GM18499 (cell line): ENCODE measurements around the gene CREB1.
"Not testable (repeated sequence)": the region's sequence is repeated elsewhere in the genome, so short reads cannot be mapped to it uniquely, and the experiment has no call there.

ENCODE experiments used
- ATAC-seq: cut with Tn5 transposase; IDR thresholded peaks from one replicate; pipeline ENCODE4 v1.9.1; 2021; ENCODE audit warnings: moderate number of reproducible peaks; ENCODE audit not compliant: insufficient read depth, unreplicated experiment

The CREB1 gene

DNA sequence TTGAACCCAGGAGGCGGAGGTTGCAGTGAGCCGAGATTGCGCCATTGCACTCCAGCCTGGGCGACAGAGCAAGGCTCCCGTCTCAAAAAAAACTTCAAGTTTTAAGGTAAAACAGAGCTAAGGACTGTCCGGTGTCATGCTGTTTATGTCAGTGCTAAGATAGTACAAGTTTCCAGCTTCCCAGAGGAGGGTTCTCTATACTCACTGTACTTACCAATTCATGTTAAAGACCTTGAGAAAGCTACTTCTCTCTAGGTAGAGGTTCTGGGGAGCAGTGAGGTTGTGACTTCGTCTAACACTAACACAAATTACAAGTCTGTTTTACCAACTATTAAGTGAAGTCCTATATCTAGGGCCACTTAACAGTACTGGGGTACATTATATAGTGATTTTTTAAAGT, 76.6 kb downstream of the CREB1 start:
- ATAC-seq, result no peak

GRCh38 chr2:207606829-207607228, 77.1 kb downstream of the CREB1 start:
- no peak for ATAC-seq

DNA sequence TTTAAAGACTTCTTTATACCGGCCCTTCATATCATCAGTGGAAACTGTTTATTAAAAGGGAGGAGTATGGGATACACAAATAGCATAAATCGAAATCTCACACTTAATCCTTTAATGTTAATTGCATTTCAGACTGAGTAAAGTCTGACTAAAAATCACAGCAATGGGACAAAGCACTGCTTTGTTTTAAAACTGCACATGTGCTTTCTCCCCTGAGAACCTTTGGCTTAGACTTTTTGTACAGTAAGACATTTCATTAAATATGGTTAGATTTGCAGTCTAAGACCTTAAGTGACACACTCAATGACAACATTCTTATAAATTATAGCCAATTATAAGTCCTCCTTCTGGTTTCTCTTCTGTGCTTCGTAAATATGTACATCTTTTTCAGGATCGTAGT, 83.0 kb downstream of the CREB1 start:
- ATAC-seq, result no peak

DNA sequence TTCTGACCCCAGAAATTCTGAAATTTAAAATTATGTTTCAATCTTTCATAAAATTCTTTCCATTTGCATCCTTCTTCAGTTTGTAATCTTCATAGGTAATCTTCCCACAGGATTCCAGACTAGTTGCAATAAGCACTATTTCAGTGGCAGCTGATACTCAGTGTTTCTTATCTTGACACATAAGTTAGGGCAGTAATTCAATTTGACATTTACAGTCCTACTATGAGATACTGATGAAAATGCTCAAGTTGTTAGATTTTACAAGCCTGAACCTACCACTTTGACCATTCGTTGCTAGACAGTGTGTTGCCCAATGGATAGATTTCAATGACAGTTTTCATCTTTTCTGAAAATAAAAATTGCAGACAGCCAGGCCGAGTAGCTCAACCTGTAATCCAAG, 85.1 kb downstream of the CREB1 start:
- ATAC-seq, result no peak

DNA sequence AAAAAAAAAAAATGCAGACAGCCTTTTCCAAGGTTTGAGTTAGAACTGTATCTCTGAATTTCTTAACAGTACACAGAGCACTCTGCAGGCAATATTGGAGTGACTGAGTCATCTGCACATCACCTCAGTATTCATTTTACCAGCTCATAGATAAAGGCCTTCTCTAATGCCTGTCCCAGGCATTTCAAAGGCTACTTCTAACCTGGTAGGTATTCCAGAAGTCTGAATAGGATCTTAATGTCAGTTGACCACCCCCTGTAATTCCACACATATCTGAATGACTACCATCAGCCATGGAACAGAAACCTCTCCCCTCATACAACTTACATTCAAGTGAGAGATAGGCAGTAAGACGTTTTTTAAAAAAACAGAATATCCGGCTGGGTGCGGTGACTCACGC, 86.4 kb downstream of the CREB1 start:
- no peak for ATAC-seq

DNA sequence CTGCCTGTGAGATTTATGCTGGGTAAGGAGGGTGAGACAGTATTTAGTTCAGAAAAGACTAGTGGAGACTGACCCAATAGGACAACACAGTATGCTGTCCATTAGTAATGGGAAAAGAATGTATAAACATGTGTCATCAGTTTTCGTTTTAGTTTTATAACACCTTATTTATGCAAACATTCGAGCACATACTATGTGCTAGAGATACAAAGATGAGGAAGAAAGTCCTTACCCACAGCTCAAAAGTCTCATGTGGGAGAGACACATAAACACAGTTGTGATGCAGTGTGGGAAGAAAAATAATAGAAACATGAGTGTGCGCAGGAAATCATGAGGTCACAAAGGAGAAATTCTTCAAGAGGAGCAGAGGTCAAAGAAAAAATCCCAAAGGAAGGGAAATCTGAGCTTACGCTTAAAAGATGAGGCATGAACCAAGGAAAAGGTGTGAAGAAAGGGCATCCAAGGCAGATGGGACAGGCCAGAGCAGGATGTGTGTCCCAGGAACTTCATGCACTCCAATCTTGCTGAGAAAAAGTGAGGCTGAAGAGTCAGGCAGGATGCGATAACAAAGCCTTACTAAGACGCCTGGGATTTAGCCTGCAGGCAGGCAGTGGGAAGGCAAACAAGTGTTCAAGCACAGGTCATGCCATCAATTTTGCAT, 87.4 kb downstream of the CREB1 start:
- no peak for ATAC-seq

DNA sequence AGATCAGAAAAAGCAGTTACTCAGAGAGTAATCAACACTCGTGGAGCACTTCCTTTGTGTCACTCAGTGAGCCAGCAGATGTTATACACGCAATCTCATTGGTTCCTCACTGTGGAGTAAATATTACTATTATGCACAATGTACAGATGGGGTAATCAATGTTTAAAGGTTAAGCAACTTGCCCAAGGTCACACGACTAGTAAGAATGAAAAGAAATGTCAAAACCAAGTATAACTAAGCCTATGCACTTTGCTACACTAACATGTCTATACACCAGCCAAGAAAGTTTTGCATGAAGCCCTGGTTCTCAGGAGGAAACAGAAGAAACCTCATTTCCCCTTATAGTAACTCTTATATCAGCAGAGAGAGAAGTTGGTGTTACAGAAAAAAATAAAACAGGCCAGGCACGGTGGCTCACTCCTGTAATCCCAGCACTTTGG, 90.0 kb downstream of the CREB1 start:
- no peak for ATAC-seq

DNA sequence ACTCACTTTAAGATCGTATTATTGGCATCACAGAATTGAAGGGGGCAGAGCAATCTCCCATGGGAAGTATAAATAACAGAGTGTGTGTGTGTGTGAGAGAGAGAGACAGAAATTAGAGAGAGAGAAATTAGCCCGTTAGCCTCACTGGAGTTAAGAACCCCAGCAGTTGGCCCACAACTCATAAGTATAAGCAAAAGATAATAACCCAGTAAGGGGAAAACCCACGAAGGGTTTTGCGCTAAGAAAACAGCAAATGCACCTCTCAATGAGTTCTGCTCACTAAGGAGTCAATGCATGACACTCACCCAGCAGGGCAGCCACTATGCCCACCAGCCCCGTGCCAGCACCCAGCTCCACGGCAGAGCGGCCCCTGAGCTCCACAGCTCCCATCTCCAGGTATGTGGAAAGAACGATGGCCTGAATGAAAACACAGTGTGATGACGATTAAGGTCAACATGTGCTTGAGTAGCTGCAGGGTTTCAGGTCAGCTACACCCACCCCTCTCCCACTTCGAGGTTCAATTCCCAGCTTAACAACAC, 91.8 kb downstream of the CREB1 start:
- no peak for ATAC-seq

- peak; percentile 16 for ATAC-seq
Measured at GRCh38 chr2:207624185-207625013, 94.6 kb downstream of the CREB1 start.

DNA sequence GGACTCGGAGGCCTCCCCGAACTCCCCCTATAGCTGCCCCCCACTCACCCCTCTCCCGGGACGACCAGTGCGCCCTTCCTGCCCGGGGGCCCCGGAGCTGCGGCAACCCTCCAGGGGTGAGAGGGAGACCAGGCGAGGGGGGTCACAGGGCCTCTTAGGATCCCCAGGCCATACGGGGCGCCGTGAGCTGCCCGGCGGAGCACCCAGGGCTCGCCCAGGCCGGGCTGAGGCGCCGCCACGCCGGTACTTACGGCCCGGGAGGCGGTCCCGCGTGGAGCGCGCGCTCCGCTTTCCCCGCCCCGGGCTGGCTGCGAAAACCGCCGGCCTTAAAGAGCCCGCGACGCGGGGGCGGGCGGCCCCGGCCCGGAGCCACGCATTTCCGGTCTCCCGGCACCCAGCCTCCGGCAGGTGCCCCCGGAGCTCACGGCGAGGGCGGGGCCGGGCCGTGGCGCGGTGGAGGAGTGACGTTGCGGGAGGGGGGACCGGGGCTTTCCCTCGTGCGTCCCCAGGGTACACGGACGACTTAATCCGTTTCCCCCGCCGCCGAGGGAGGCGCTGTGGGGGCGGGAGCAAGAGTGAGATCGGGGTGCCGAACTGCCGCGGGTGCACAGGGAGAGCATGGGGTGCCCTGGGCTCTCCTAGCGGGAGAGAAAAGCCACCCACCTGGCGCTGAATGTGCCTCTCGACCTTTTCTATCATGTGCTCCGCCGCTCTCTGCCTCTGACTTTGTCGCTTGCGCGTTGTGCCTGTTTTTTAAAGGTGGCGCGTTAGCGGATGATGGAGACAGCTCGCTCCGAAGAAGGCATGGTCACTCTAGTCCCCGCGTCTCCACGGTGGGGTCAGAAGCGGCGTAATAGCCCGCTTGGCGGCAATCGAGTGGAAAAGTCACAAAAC, 95.5 kb downstream of the CREB1 start, which contains the start of gene METTL21A:
Gene METTL21A, minus strand, starts transcription at position 381 of the 894 bp plus-strand sequence. CDS start 1,019 bp downstream, outside the sequence.
- peak; percentile 28 for ATAC-seq

DNA sequence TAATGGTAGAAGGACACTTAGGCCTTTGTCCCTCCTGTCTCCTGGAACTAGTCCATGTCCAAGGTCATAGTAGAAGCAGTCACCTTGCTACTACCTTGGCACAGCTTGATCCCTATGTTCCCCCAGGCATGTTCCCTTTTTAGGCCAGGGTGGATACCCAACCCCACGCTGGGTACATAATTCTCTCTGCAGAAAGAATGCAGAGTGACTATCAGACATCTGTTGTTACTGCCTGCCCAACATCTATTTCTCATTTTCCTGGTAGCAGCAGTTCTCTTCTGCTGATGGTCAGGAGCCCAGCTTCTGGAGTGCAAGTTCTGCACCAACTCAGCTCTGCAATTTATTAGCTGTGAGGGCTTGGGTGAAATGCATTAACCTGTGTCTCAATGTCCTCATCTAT, 99.8 kb downstream of the CREB1 start:
- no peak for ATAC-seq

DNA sequence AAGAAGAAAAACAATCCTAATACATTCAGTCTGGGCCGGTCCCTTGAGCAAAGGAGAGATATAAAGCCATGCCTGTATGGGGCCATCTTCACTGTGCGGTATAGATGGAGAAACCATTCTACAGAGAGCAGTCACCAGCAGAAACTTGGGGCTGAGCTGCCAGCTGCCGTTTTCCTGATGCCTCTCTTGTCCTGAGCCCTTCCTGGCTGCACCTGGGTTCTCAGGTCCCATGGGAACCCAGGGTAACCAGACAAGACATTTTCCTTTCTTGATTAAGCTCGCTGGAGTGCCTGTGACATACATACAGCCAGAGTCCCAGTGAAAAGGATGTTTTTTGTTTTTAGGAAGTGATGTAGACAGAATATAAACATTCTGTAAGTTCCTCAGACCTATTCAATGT, 100.7 kb downstream of the CREB1 start:
- ATAC-seq, result no peak

- ATAC-seq, result no peak
Measured at GRCh38 chr2:207632575-207633493, 103.1 kb downstream of the CREB1 start.

- ATAC-seq, result no peak
Measured at GRCh38 chr2:207633686-207634085, 103.9 kb downstream of the CREB1 start.

DNA sequence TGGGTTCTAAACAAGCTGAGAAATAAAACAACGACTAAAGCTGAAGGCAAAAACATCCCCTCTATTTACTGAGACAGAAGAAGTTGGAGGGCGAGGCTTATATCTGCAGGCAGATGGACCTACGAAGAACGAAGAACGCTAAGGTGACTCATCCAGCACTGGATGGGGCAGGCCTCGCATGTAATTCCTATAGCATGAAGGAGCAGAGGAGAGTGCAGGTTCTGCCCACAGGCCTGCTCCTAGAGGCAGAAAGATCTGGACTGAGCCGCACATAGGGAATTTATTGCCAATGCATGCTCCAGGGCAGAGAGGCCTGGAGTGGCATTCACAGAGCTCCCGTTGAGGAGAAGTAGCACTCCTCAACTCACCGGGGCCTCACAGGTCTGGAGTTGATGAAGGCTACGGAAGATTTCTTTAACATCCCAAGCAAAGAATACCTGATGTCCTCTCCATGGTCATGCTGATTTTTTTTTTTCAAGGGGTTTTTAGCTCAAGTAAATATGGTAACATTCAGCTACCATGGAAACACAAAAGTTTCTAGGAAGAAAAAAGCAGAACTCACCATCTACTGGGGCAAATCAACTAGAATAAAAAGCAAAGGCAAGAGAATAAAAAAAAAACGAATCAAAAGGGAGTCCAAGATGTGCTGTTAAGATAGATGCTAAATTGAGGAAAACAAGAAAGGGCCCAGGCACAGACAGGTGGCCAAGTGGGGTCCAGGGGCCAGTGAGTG, 105.9 kb downstream of the CREB1 start:
- no peak for ATAC-seq

DNA sequence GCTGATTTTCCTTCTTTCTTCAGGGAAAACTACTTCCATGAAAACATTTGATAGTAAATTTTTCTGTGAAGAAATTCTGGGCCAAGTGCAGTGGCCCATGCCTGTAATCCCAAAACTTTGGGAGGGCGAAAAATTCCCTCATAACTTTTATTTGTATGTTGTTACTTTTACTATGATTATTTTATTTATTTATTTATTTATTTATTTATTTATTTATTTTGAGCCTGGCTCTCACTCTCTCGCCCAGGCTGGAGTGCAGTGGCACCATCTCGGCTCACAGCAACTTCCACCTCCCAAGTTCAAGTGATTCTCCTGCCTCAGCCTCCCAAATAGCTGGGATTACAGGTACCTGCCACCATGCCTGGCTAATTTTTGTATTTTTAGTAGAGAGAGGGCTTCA, 109.5 kb downstream of the CREB1 start:
- ATAC-seq, result not testable (repeated sequence)

- no peak for ATAC-seq
Measured at GRCh38 chr2:207640160-207640559, 110.4 kb downstream of the CREB1 start.

DNA sequence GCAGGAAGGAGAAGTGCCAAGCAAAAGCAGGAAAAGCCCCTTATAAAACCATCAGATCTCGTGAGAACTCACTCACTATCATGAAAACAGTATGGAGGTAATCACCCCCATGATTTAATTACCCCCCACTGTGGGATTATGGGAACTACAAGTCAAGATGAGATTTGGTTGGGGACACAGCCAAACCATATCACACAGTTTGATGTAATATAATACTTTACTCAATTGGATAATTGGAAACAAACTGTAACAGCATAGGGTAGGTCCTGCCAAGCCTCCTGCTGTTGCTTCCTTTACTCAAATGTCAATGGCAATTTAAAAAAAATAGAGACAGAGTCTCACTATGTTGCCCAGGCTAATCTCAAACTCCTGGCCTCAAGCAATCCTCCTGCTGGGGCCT, 110.9 kb downstream of the CREB1 start:
- no peak for ATAC-seq

DNA sequence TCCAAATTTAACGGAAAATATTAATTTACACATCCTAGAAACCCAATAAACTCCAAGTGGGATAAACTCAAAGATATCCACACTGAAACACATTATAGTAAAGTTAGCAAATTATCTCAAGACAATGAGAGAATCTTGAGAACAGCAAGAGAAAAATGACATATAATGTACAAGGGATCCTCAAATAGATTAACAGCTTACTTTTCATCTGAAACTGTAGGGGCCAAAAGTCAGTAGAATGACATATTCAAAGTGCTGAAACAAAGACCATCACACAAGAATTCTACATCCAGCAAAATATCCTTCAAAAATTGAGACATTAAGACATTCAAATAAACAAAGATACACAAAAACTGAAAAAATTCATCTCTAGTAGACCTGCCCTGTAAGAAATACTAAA, 114.1 kb downstream of the CREB1 start:
- no peak for ATAC-seq
